HG03108 (cell line): Measurements from ENCODE around the gene SLC25A43.
"Not testable (repeated sequence)": the region's sequence is repeated elsewhere in the genome, so short reads cannot be mapped to it uniquely, and the experiment has no call there.

ENCODE experiments used
- ATAC-seq: cut with Tn5 transposase; IDR thresholded peaks from one replicate; pipeline ENCODE4 v1.9.1; 2021; ENCODE audit warnings: moderate library complexity; ENCODE audit not compliant: unreplicated experiment

SLC25A43 gene

GRCh38 chrX:119407681-119408080, 8.5 kb downstream of the SLC25A43 start:
- ATAC-seq = no peak

DNA sequence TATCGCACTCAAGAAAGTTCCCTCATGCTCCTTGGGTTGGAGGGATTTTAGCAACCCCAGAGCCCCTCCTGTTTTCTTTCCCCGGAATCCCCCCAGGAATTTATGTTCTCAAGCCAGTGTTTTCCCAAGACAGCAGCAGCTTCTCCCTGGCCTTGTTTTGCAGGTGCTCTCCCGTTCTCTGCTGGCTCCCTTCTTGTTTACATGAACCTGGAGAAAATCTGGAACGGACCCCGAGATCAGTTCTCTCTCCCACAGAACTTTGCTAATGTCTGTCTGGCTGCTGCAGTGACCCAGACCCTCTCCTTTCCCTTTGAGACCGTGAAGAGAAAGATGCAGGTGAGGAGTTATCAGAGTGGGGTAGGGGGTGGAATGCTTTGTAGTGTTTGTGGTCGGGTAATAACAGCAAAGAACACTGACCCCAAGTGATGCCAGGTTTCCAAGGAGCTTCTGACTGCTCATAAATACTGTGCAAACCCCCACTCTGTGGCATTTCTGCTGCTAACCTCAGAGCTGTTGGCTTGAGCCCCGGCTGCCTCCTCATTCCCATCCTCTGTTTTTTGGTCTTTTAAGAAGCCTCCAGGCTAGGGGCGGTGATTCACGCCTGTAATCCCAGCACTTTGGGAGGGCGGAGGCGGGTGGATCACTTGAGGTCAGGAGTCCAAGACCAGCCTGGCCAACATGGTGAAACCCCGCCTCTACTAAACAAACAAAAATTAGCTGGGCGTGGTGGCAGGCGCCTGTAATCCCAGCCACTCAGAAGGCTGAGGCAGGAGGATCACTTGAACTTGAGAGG, 11.1 kb downstream of the SLC25A43 start:
- no peak for ATAC-seq

GRCh38 chrX:119410854-119411253, 11.7 kb downstream of the SLC25A43 start:
- no peak for ATAC-seq

- ATAC-seq = no peak
Measured at GRCh38 chrX:119411959-119412358, 12.8 kb downstream of the SLC25A43 start.

- no peak for ATAC-seq
Measured at GRCh38 chrX:119417376-119417775, 18.2 kb downstream of the SLC25A43 start.

GRCh38 chrX:119417842-119418241, 18.7 kb downstream of the SLC25A43 start:
- no peak for ATAC-seq

DNA sequence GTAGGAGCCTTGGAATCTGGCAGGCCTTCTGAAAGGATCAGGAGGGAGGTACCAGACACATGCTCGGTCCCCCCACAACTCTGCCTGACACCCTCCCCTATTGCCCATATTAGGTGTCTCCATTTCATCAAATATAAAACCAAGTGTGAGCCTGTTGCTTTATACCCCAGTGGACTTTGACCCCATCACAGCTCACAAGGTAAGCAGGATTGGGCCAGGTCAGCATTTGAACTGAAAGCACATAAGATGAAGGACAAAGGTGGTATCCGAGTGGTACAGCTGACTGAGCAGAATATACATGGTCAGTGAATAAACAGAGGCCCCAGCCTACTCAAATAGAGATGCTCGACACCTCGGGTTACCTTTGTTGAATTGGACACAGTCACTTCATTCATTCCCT, 20.0 kb downstream of the SLC25A43 start:
- ATAC-seq = no peak

GRCh38 chrX:119419898-119420297, 20.8 kb downstream of the SLC25A43 start:
- no peak for ATAC-seq

DNA sequence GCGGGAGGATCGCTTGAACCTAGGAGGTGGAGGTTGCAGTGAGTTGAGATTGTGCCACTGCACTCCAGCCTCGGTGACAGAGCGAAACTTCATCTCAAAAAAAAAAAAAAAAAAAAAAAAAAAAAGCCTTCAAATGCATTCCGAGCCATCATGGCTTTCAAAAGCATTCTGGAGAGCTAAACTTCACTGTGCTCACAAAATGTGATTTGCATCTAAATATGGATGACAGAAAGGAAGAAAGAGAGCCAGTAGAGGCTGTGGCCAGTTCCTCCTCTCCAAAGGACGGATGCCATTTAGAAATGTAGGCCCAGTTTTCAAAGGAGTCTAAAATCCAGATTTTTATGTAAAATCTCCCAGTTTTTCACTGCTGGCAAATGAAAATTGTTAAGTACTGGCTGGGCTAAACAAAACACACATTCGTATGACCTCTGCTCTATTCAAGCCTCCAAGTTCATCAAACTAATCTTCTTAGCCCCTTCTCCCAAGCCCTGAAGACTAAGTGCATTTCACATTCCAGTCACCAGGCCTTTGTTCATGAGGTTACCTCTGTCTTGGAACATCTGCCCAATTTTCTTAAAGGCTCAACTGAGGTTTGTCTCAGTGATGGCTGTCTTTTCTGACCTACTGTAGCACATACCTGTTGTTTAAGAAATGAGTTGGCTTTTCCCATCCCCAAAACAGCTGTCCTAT, 22.0 kb downstream of the SLC25A43 start:
- no peak for ATAC-seq

DNA sequence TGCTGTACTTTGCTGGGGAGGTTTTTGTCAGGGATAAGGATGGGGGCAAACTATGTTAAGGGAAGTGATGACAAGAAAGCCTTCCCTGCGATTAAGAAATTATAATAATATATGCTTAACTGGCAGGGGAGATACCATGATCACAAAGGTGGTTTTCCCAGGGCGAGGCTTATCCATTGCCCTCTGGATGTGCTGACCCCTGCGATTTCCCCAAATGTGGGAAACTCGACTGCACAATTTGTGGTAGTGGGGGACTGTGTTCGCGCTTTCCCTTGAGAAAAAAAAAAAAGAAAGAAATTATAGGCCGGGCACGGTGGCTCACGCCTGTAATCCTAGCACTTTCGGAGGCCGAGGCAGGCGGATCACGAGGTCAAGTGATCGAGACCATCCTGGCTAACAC, 24.5 kb downstream of the SLC25A43 start:
- no peak for ATAC-seq

- no peak for ATAC-seq
Measured at GRCh38 chrX:119424999-119425398, 25.9 kb downstream of the SLC25A43 start.

DNA sequence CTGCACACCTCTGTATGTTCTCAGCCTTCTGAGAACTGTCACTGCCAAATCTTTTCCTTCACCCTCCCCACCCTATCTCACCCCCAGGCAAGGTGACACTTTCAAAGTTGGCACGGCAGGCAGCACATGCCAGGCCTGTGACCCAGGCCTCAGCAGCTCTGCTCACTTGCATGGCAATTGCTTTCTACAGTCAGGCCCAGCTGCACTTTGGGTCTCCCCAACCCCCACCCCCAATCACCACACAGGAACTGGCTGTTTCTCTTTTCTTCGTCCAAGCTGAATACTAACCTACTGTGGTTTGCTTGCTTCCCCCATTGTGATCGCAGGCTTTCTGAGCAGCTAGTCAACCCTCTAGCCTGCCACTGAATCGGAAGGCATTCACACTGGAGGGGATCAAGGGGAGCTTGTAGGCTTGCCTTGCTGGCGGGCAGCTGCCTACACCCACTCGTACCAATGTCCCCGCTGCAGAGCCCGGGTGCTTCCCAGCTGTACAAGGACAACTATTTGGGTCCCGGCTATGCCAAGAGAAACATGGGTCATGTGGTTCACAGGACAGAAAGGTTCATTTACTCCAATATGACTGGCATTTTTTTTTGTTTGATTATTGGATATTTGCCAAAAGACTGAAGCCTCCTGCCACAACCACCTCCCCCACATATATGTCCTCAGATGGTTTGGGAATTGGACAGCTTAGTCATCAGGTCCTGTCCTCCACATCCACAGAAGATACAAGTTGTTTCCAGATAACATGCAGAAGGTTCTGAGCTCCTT, 28.1 kb downstream of the SLC25A43 start:
- ATAC-seq = peak; percentile 78

GRCh38 chrX:119427795-119428185, 28.7 kb downstream of the SLC25A43 start:
- no peak for ATAC-seq

DNA sequence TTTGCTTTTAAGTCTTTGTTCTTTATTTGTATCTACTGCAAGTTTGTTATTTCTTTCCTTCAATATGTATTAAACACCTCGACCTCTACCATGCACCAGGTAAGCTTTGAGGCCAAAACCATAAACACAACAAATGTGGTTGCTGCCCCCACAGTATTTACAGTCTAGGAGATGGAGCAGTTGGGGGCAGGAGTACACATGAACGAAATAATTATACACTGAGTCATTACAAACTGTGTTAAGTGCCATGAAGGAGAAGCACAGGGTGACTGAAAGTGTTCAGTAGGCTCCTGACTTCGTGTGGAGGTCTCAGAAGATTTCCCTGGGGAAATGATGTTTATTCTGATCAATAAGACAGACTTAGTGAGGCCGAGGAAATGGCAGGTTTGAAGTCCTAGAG, 30.3 kb downstream of the SLC25A43 start:
- no peak for ATAC-seq

DNA sequence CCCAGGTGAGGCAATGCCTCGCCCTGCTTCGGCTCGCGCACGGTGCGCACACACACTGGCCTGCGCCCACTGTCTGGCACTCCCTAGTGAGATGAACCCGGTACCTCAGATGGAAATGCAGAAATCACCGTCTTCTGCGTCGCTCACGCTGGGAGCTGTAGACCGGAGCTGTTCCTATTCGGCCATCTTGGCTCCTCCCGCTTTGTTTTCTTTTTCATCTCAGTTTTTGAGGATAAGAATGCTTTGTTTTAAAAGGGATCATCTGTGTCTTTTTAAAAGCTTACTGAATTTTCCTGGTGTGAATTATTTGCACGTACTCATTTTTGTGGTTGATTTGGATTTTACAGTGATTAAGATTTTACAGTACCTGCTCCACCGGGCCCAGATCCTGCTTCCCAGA, 42.2 kb downstream of the SLC25A43 start:
- not testable (repeated sequence) for ATAC-seq

GRCh38 chrX:119442286-119442685, 43.1 kb downstream of the SLC25A43 start:
- no peak for ATAC-seq

DNA sequence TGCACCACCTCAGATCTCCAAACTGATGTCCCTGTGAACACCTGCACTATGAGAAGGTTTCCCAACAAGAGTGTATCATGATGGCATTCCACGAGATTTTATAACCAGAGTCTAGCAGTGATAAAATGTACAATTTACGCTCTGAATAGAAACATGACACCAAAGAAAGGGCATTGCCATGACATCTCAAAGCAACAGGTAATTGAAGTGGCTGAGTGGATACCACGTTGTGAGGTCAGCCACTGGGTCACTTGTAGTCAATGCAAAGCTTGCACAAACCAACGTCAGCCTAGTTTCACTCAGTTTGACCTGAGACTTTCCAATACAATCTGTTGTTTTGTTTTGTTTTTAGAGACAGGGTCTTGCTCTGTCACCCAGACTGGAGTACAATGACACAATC, 54.1 kb downstream of the SLC25A43 start:
- no peak for ATAC-seq

DNA sequence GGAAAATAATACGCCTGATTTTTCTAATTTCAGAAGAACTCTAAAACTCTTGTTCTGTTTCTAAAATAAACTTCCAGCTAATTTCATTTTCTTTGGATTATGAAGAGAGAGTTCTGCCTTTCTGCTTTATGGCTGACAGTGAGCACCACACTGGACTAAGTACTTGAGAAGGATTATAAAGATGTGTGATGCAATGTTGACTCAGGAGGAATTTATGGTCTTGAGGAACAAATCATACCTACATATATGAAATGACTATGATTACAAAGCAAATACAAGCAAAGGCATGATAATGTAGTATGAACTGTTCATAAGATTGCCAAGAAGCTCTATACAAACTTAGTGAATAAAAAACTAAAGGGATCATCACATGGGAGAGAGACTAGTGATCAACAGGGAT, 56.1 kb downstream of the SLC25A43 start:
- ATAC-seq = no peak

- no peak for ATAC-seq
Measured at GRCh38 chrX:119459181-119459580, 60.0 kb downstream of the SLC25A43 start.

- ATAC-seq = no peak
Measured at GRCh38 chrX:119465555-119465954, 66.4 kb downstream of the SLC25A43 start.

DNA sequence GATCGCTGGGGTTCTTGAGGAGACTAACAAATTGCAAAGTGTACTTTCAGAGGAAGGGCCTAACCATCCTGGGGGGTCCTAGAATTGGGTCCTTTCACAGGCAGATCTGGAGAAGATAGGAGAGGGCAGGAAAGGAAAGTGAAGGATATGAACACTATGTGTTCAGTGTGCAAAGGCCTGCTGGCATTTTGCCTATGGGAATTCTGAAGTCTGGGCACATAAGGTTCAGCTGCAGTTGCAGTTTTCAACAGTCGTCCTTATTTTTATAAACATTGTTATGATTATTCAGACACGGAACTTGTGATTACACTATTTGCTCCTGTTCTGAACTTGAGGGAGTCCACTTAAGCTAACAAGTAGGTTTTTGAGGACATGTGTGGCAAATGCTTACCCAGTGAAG, 67.8 kb downstream of the SLC25A43 start:
- ATAC-seq = no peak

GRCh38 chrX:119467433-119467832, 68.3 kb downstream of the SLC25A43 start:
- no peak for ATAC-seq
